Activated T-cell treated with anti-CD3 and anti-CD28 coated beads, Interleukin-2, amount 50 U/mL, for 72 hours (primary cell): ENCODE data around the gene RANBP6. TPM values are rescaled to one million over a fixed set of nuclear protein-coding genes. Genes with fewer than 3 reads are reported as not detected.
"Not testable (repeated sequence)": the region's sequence is repeated elsewhere in the genome, so short reads cannot be mapped to it uniquely, and the experiment has no call there.

Experiments
- ATAC-seq, 2 donors: fragments of 150-1000 bp; cut with Tn5 transposase; replicated peaks in 1 of 2; 2 replicates each; pipeline ENCODE4 v1.10.0; 2021; ENCODE audit warnings: moderate library complexity in 2 of 2, mild to moderate bottlenecking in 1 of 2
- DNase-seq, 2 donors: peaks; one replicate each; pipeline ENCODE4 v3.0.0; 2021 to 2022; ENCODE audit warnings: mixed read lengths in 1 of 2
- H3K27ac Mint-ChIP-seq: one replicate; pipeline ENCODE4 v1.8.0; 2022; ENCODE audit warnings: mild to moderate bottlenecking, moderate library complexity, mixed read lengths
- H3K27me3 Mint-ChIP-seq: one replicate; pipeline ENCODE4 v1.8.0; 2022; ENCODE audit warnings: low read depth, mixed read lengths
- H3K36me3 Mint-ChIP-seq, 2 donors: one replicate each; pipeline ENCODE4 v1.8.0; 2022; ENCODE audit warnings: mixed read lengths in 2 of 2, mild to moderate bottlenecking in 1 of 2; ENCODE audit not compliant: insufficient read depth in 2 of 2
- H3K4me1 Mint-ChIP-seq: one replicate; pipeline ENCODE4 v1.8.0; 2022; ENCODE audit warnings: low read depth, mixed read lengths
- H3K4me3 Mint-ChIP-seq, 2 donors: one replicate each; pipeline ENCODE4 v1.8.0; 2022; ENCODE audit warnings: mild to moderate bottlenecking in 2 of 2, mixed read lengths in 2 of 2, moderate library complexity in 2 of 2
- H3K9me3 Mint-ChIP-seq, 2 donors: one replicate each; pipeline ENCODE4 v1.8.0; 2022; ENCODE audit warnings: mixed read lengths in 2 of 2
- total RNA-seq, 2 donors: library from RNA; stranded (reverse); gene quantifications; one replicate each; pipeline ENCODE4 v1.2.3, GENCODE V29; 2022

The RANBP6 gene
- total RNA-seq: 10 to 100 TPM; 25.1 to 26.8 TPM

DNA sequence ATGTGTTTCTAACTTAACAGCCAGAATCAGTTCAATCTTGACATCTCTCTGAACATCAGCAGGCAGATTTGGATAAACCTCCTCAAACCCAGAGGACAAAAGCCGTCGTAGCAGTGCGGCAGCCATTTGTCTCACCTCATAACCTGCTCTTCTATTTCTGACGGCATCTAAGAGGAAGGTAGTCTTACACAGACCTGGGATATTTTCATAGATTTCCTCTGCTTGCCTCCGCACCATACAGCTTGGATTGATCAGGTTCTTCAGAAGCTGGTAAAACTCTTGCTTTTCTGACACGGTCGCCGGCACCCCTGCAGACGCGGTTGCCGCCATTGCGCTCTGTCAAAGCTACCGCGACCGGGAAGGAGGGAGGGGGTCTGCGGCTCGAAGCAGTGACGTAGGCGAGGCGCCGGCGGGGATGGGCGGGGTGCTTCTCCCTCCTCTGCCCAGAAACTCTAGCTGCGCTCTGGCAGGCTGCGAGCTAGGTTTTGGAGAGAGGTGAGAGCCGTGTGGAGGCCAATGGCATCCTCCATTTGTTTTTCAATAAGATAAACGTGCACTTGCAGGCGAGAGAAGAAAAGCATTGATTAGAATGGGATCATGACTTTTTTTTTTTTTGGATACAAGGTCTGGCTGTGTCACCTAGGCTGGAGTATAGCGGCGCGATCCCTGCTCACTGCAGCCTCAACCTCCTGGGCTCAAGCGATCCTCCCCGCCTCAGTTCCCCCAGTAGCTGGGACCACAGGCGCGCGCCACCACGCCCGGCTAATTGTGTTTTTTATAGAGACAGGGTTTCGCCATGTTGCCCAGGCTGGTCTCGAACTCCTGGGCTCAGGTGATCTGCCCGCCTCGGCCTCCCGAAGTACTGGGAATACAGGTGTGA is at the start of gene RANBP6:
Gene RANBP6, minus strand, starts transcription at position 347 of the 880 bp plus-strand sequence. Its CDS starts 17 bp downstream, at position 330.
- Mint-ChIP-seq H3K4me3 (peak within 1 kb of the TSS; percentile 96 to 98), H3K27ac (peak within 1 kb of the TSS; percentile 98), H3K9me3 (peaks cover 3% of the 10 kb centered on the region in 2 donors), H3K27me3 (no peaks in the 10 kb centered on the region), H3K4me1 (peaks cover 50% of the 10 kb centered on the region), H3K36me3 (peaks cover 22 to 34% of the 10 kb centered on the region in 2 donors)
- ATAC-seq (peak; percentile 98), DNase-seq (peak; percentile 93 to 94)

DNA sequence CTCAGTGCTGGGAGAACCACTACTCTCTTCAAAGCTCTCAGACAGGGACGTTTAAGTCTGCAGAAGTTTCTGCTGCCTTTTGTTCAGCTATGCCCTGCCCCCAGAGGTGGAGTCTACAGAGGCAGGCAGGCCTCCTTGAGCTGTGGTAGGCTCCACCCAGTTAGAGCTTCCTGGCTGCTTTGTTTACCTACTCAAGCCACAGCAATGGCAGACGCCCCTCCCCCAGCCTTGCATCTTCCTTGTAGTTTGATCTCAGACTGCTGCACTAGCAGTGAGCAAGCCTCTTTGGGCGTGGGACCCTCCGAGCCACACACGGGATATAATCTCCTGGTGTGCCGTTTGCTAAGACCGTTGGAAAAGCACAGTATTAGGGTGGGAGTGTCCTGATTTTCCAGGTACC is 47.7 kb upstream of the RANBP6 start:
- not testable (repeated sequence) for H3K27ac Mint-ChIP-seq, H3K9me3 Mint-ChIP-seq, H3K4me1 Mint-ChIP-seq, H3K4me3 Mint-ChIP-seq, ATAC-seq, H3K36me3 Mint-ChIP-seq, DNase-seq
- H3K27me3 Mint-ChIP-seq: peaks cover 15% of the 10 kb centered on the region

- H3K4me1 Mint-ChIP-seq: peaks cover 6% of the 10 kb centered on the region
- H3K36me3 Mint-ChIP-seq: peaks cover 0 to 1% of the 10 kb centered on the region in 2 donors
- DNase-seq (no peak), ATAC-seq (no peak)
- no peak overlapping the region for H3K27ac Mint-ChIP-seq
- peaks cover 0 to 3% of the 10 kb centered on the region in 2 donors for H3K9me3 Mint-ChIP-seq
- no peak overlapping the region for H3K4me3 Mint-ChIP-seq
- H3K27me3 Mint-ChIP-seq: peaks cover 3% of the 10 kb centered on the region
These were observed 40.2 kb upstream of the RANBP6 start for GRCh38 chr9:6055666-6056065.

- peak; percentile 66 to 81 for ATAC-seq
- peak; percentile 56 to 66 for DNase-seq
- Mint-ChIP-seq H3K9me3 (peaks cover 0 to 3% of the 10 kb centered on the region in 2 donors), H3K36me3 (no peaks in the 10 kb centered on the region), H3K27ac (no peak overlapping the region), H3K4me1 (peaks cover 6% of the 10 kb centered on the region), H3K4me3 (no peak overlapping the region), H3K27me3 (no peaks in the 10 kb centered on the region)
These were observed 39.8 kb upstream of the RANBP6 start for GRCh38 chr9:6055216-6055615.

- H3K36me3 Mint-ChIP-seq: no peaks in the 10 kb centered on the region
- H3K27me3 Mint-ChIP-seq: no peaks in the 10 kb centered on the region
- H3K27ac Mint-ChIP-seq: no peak overlapping the region
- DNase-seq: peak; percentile 66 to 68
- H3K9me3 Mint-ChIP-seq: peaks cover 0 to 3% of the 10 kb centered on the region in 2 donors
- H3K4me3 Mint-ChIP-seq: no peak overlapping the region
- H3K4me1 Mint-ChIP-seq: peaks cover 13% of the 10 kb centered on the region
- peak; percentile 65 to 73 for ATAC-seq
These were observed 39.1 kb upstream of the RANBP6 start for GRCh38 chr9:6054280-6055099.

- H3K4me3 Mint-ChIP-seq: no peak overlapping the region
- H3K36me3 Mint-ChIP-seq: no peaks in the 10 kb centered on the region
- no peaks in the 10 kb centered on the region for H3K9me3 Mint-ChIP-seq
- H3K27me3 Mint-ChIP-seq: peaks cover 1% of the 10 kb centered on the region
- H3K4me1 Mint-ChIP-seq: peaks cover 14% of the 10 kb centered on the region
- H3K27ac Mint-ChIP-seq: no peak overlapping the region
- no peak for DNase-seq
- no peak for ATAC-seq
These were observed 37.0 kb upstream of the RANBP6 start for GRCh38 chr9:6052293-6052919.

GRCh38 chr9:6051511-6051950 is 36.1 kb upstream of the RANBP6 start:
- Mint-ChIP-seq H3K27ac (no peak overlapping the region), H3K4me3 (no peak overlapping the region), H3K4me1 (peaks cover 18% of the 10 kb centered on the region), H3K27me3 (peaks cover 8% of the 10 kb centered on the region), H3K36me3 (no peaks in the 10 kb centered on the region), H3K9me3 (no peaks in the 10 kb centered on the region)
- DNase-seq: no peak
- ATAC-seq: no peak

DNA sequence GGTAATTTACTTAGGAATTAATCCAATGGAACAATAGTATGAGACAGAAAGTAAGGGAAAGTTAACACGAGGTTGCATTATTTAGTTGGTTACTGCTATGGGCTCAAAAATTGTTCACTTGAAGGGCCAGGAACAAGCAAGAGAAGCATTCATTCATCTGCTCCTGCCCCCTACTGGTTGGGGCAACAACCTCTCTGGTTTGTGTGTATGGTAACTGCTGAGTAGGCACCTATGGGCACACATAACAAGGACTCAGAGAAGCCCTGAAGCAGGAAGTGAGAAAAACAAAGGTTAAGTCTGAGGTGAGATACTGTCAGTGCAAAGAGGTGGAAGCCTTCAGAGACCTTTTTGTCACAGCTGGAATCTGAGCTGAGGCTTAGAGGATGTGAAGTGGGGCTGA is 34.4 kb upstream of the RANBP6 start:
- ATAC-seq: peak; percentile 88 to 93
- peaks cover 18% of the 10 kb centered on the region for H3K4me1 Mint-ChIP-seq
- DNase-seq: peak; percentile 58 to 68
- H3K4me3 Mint-ChIP-seq: no peak overlapping the region
- H3K27ac Mint-ChIP-seq: no peak overlapping the region
- no peaks in the 10 kb centered on the region for H3K9me3 Mint-ChIP-seq
- no peaks in the 10 kb centered on the region for H3K36me3 Mint-ChIP-seq
- H3K27me3 Mint-ChIP-seq: peaks cover 17% of the 10 kb centered on the region

DNA sequence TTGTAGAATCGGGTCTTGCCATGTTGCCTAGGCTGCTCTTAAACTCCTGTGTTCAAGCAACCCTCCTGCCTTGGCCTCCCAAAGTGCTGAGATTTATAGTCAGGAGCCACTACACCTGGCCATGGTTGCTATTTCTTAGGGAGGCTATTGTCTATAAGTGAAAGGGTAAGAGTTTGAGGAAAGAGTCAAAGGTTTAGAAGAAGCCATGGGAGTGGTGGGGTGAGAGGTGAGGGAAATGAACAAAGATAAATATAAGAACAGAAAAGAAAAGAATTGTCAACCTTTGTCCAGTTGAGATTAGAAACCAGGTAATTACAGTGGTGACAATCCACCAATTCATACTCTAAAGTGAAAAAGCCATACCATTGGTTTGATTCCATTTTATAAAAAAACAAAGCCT is 32.6 kb upstream of the RANBP6 start:
- no peaks in the 10 kb centered on the region for H3K9me3 Mint-ChIP-seq
- DNase-seq (no peak), ATAC-seq (no peak)
- peaks cover 25% of the 10 kb centered on the region for H3K27me3 Mint-ChIP-seq
- no peaks in the 10 kb centered on the region for H3K36me3 Mint-ChIP-seq
- no peak overlapping the region for H3K4me3 Mint-ChIP-seq
- H3K4me1 Mint-ChIP-seq: peaks cover 18% of the 10 kb centered on the region
- no peak overlapping the region for H3K27ac Mint-ChIP-seq

- Mint-ChIP-seq H3K4me3 (peak overlapping the region in 1 of 2 donors; percentile 41), H3K27ac (no peak overlapping the region), H3K36me3 (no peaks in the 10 kb centered on the region), H3K4me1 (peaks cover 18% of the 10 kb centered on the region), H3K9me3 (no peaks in the 10 kb centered on the region), H3K27me3 (peaks cover 26% of the 10 kb centered on the region)
- DNase-seq: no peak
- peak in 1 of 2 donors; percentile 58 for ATAC-seq
These were observed 31.6 kb upstream of the RANBP6 start for GRCh38 chr9:6047020-6047419.

DNA sequence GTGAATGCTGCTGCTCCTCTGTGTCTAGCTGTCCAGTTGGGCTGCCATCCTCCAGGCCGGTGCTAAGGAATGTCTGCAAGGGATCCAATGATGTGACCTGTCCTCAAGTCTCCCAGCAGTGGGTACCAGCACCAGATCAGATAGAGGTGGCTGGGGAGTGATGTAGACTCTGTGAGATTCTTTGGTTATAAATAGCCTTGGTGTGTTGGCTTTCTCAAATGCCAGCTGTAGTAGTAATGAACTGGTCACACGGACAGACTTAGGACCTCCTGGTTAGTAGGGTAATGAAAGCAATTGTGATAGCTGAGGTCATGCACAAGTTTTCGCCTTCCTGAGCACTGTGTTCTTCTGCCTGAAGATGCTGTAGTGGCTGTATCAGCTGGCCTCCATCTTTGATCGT is 29.9 kb upstream of the RANBP6 start:
- DNase-seq (no peak), ATAC-seq (no peak)
- no peak overlapping the region for H3K4me3 Mint-ChIP-seq
- H3K9me3 Mint-ChIP-seq: no peaks in the 10 kb centered on the region
- peaks cover 12% of the 10 kb centered on the region for H3K4me1 Mint-ChIP-seq
- no peak overlapping the region for H3K27ac Mint-ChIP-seq
- peaks cover 36% of the 10 kb centered on the region for H3K27me3 Mint-ChIP-seq
- H3K36me3 Mint-ChIP-seq: no peaks in the 10 kb centered on the region

GRCh38 chr9:6040077-6040476 is 24.7 kb upstream of the RANBP6 start:
- Mint-ChIP-seq H3K9me3 (peaks cover 0 to 2% of the 10 kb centered on the region in 2 donors), H3K4me1 (no peaks in the 10 kb centered on the region), H3K36me3 (no peaks in the 10 kb centered on the region), H3K4me3 (no peak overlapping the region), H3K27ac (no peak overlapping the region), H3K27me3 (peaks cover 19% of the 10 kb centered on the region)
- DNase-seq (no peak), ATAC-seq (no peak)

DNA sequence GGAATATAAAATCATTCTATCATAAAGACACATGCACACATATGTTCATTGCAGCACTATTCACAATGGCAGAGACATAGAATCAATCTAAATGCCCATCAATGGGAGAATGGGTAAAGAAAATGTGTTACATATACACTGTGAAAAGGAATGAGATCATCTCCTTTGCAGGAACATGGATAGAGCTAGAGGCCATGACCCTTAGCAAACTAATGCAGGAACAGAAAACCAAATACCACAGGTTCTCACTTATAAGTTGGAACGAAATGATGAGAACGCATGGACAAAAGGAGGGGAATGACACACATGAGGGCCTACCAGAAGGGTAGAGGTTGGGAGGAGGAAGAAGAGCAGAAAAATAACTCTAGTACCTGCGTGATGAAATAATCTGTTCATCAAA is 21.0 kb upstream of the RANBP6 start:
- DNase-seq (no peak), ATAC-seq (no peak)
- H3K27ac Mint-ChIP-seq: no peak overlapping the region
- no peaks in the 10 kb centered on the region for H3K36me3 Mint-ChIP-seq
- no peaks in the 10 kb centered on the region for H3K4me1 Mint-ChIP-seq
- no peak overlapping the region for H3K4me3 Mint-ChIP-seq
- peaks cover 4% of the 10 kb centered on the region for H3K27me3 Mint-ChIP-seq
- peaks cover 0 to 2% of the 10 kb centered on the region in 2 donors for H3K9me3 Mint-ChIP-seq
